ENCODE measurements around the gene SPATA17. TPM values are rescaled to one million over a fixed set of nuclear protein-coding genes. Genes with fewer than 3 reads are reported as not detected.

The SPATA17 gene
- total RNA-seq, 1 donor from 2014 or later: not detected

GRCh38 chr1:217599154-217599553 lies 32.0 kb upstream of the SPATA17 start:
- DNase-seq (ENCODE audit: extremely low spot score in 2 of 2): no peak
- intact Hi-C loops (cut with DNase I): no loop called here
- Histone ChIP-seq H3K4me3 (no peak overlapping the region), H3K4me1 (no peaks in the 10 kb centered on the region), H3K27me3 (no peaks in the 10 kb centered on the region), H3K27ac (no peak overlapping the region), H3K9me3 (no peaks in the 10 kb centered on the region), H3K36me3 (no peaks in the 10 kb centered on the region)
- TF ChIP-seq POLR2A (IDR thresholded peaks at IDR 0.05) (no peak), CTCF (IDR thresholded peaks at IDR 0.05) (no peak), POLR2AphosphoS5 (IDR thresholded peaks at IDR 0.05; ENCODE audit: insufficient read depth in 1 of 2, low read depth in 1 of 2) (no peak)

DNA sequence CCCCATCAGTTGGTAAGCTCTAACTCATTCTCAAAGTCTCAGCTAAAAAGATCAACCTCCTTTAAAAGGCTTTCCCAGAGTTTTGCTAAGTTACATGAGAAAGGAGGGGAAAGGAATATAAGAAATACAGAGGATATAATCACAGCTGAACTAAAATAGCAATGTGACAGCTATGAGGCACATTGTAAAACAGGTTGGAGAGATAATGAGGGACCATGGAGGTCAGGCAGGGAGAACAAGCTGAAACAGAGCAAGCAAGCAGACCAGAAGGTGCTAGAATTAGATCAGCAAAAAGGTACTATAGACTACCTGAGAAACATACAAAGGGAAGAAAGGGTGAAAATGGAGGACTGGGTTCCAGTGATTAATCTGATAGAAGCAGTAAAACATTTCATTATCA lies 28.8 kb upstream of the SPATA17 start:
- no peak overlapping the region for H3K4me3 ChIP-seq
- H3K27me3 ChIP-seq: no peaks in the 10 kb centered on the region
- no peak for DNase-seq (ENCODE audit: extremely low spot score in 2 of 2)
- intact Hi-C loops (cut with DNase I): no loop called here
- no peak for TF ChIP-seq POLR2AphosphoS5 (IDR thresholded peaks at IDR 0.05; ENCODE audit: insufficient read depth in 1 of 2, low read depth in 1 of 2)
- TF ChIP-seq CTCF (IDR thresholded peaks at IDR 0.05): no peak
- TF ChIP-seq POLR2A (IDR thresholded peaks at IDR 0.05): no peak
- H3K27ac ChIP-seq: no peak overlapping the region
- no peaks in the 10 kb centered on the region for H3K9me3 ChIP-seq
- no peaks in the 10 kb centered on the region for H3K4me1 ChIP-seq
- H3K36me3 ChIP-seq: no peaks in the 10 kb centered on the region

GRCh38 chr1:217605390-217605789 lies 25.8 kb upstream of the SPATA17 start:
- Histone ChIP-seq H3K4me1 (no peaks in the 10 kb centered on the region), H3K27ac (no peak overlapping the region), H3K27me3 (no peaks in the 10 kb centered on the region), H3K9me3 (no peaks in the 10 kb centered on the region), H3K4me3 (no peak overlapping the region), H3K36me3 (peaks cover 0 to 3% of the 10 kb centered on the region in 2 donors)
- intact Hi-C loops (cut with DNase I): no loop called here
- TF ChIP-seq POLR2AphosphoS5 (IDR thresholded peaks at IDR 0.05; ENCODE audit: insufficient read depth in 1 of 2, low read depth in 1 of 2) (no peak), CTCF (IDR thresholded peaks at IDR 0.05) (no peak), POLR2A (IDR thresholded peaks at IDR 0.05) (no peak)
- no peak for DNase-seq (ENCODE audit: extremely low spot score in 2 of 2)

GRCh38 chr1:217614200-217614712 lies 16.9 kb upstream of the SPATA17 start:
- H3K4me1 ChIP-seq: peaks cover 4% of the 10 kb centered on the region
- no peak for DNase-seq (ENCODE audit: extremely low spot score in 2 of 2)
- intact Hi-C loops (cut with DNase I): no loop called here
- H3K9me3 ChIP-seq: no peaks in the 10 kb centered on the region
- H3K4me3 ChIP-seq: no peak overlapping the region
- H3K36me3 ChIP-seq: peaks cover 0 to 4% of the 10 kb centered on the region in 2 donors
- TF ChIP-seq POLR2A (IDR thresholded peaks at IDR 0.05) (no peak), CTCF (IDR thresholded peaks at IDR 0.05) (no peak), POLR2AphosphoS5 (IDR thresholded peaks at IDR 0.05; ENCODE audit: insufficient read depth in 1 of 2, low read depth in 1 of 2) (no peak)
- H3K27ac ChIP-seq: no peak overlapping the region
- H3K27me3 ChIP-seq: no peaks in the 10 kb centered on the region

DNA sequence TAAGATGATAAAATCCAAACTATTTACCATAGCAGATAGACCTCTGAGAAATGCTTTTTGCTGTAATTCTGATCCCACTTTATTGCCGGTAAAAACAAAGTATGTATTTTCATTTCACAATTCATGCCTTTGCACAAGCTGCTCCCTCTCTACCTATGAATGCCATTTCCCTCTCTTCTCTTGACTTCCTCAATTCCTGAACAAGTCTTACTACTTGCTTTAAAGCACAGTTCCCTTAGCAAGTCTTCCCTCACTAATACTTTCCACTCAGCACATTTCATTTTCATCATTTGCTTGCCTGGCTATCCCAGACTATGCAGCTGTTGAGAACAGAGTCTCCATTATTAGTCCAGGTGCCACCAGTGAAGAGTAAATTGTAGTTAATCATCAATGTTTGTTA lies 14.0 kb upstream of the SPATA17 start:
- no peaks in the 10 kb centered on the region for H3K27me3 ChIP-seq
- TF ChIP-seq POLR2AphosphoS5 (IDR thresholded peaks at IDR 0.05; ENCODE audit: insufficient read depth in 1 of 2, low read depth in 1 of 2) (no peak), CTCF (IDR thresholded peaks at IDR 0.05) (no peak), POLR2A (IDR thresholded peaks at IDR 0.05) (no peak)
- no peak for DNase-seq (ENCODE audit: extremely low spot score in 2 of 2)
- H3K4me3 ChIP-seq: no peak overlapping the region
- H3K9me3 ChIP-seq: no peaks in the 10 kb centered on the region
- H3K4me1 ChIP-seq: peaks cover 4% of the 10 kb centered on the region
- H3K36me3 ChIP-seq: peaks cover 0 to 4% of the 10 kb centered on the region in 2 donors
- no peak overlapping the region for H3K27ac ChIP-seq
- intact Hi-C loops (cut with DNase I): no loop called here
